Activated B cell treated with CpG ODN at 0.5 μM for 24 hours (primary cell): ENCODE measurements around the gene CFAP99. TPM values are rescaled to one million over a fixed set of nuclear protein-coding genes. Genes with fewer than 3 reads are reported as not detected.

Experiments used
- ATAC-seq: fragments of 200-7000 bp; cut with Tn5 transposase; one replicate; pipeline ENCODE4 v1.10.0; 2021; ENCODE audit warnings: low read depth, mild to moderate bottlenecking, moderate library complexity
- CTCF ChIA-PET: fragments of 350-600 bp; sonication (Branson Sonifier 250); formaldehyde crosslinking; loops from one replicate; lab custom pipeline; 2021; ENCODE audit warnings: antibody characterized with exemption; lab: Charles Lee
- POLR2A ChIA-PET: fragments of 350-600 bp; sonication (Branson Sonifier 250); formaldehyde crosslinking; loops from one replicate; lab custom pipeline; 2021; ENCODE audit warnings: antibody characterized with exemption; lab: Charles Lee
- DNase-seq: peaks from one replicate; pipeline ENCODE4 v3.0.0; 2022
- H3K27ac Mint-ChIP-seq: one replicate; pipeline ENCODE4 v1.8.0; 2020; ENCODE audit warnings: mixed read lengths
- H3K27me3 Mint-ChIP-seq: one replicate; pipeline ENCODE4 v1.8.0; 2021; ENCODE audit warnings: mixed read lengths
- H3K36me3 Mint-ChIP-seq: one replicate; pipeline ENCODE4 v1.8.0; 2021; ENCODE audit warnings: low read depth, mixed read lengths
- H3K4me1 Mint-ChIP-seq: one replicate; pipeline ENCODE4 v1.8.0; 2021; ENCODE audit warnings: mixed read lengths
- H3K4me3 Mint-ChIP-seq: one replicate; pipeline ENCODE4 v1.8.0; 2020; ENCODE audit warnings: mild to moderate bottlenecking, mixed read lengths
- H3K9me3 Mint-ChIP-seq: one replicate; pipeline ENCODE4 v1.8.0; 2020; ENCODE audit warnings: mixed read lengths
- CTCF ChIP-seq: fragments of 200-600 bp; IDR thresholded peaks from one replicate; pipeline ENCODE4 v1.8.0; 2022; ENCODE audit warnings: antibody characterized with exemption, mild to moderate bottlenecking
- intact Hi-C: fragments of 100-400 bp; cut with micrococcal nuclease; formaldehyde crosslinking; loops from one replicate; pipeline ENCODE4 v1.15.1; 2024
- total RNA-seq: library from RNA; stranded (reverse); gene quantifications from 2 replicates; pipeline ENCODE4 v1.2.3, GENCODE V29; 2022

Gene CFAP99
- total RNA-seq, 1 donor from 2014 or later, result not detected

GRCh38 chr4:2400841-2401609, 17.7 kb upstream of the CFAP99 start:
- no peak overlapping the region for H3K4me3 Mint-ChIP-seq
- H3K4me1 Mint-ChIP-seq, result peaks cover 10% of the 10 kb centered on the region
- no peak for TF ChIP-seq CTCF
- DNase-seq (no peak), ATAC-seq (no peak)
- no peaks in the 10 kb centered on the region for H3K9me3 Mint-ChIP-seq
- H3K27ac Mint-ChIP-seq, result no peak overlapping the region
- no peaks in the 10 kb centered on the region for H3K36me3 Mint-ChIP-seq
- peaks cover 28% of the 10 kb centered on the region for H3K27me3 Mint-ChIP-seq
- POLR2A ChIA-PET, result no interaction called here
- intact Hi-C loops, result no loop called here
- CTCF ChIA-PET, result no interaction called here

GRCh38 chr4:2401610-2401983, 17.2 kb upstream of the CFAP99 start:
- ATAC-seq (no peak), DNase-seq (no peak)
- H3K4me3 Mint-ChIP-seq, result no peak overlapping the region
- CTCF ChIA-PET, result no interaction called here
- no peak overlapping the region for H3K27ac Mint-ChIP-seq
- TF ChIP-seq CTCF, result no peak
- POLR2A ChIA-PET, result interaction anchor here (0.9 kb wide), 1 partner anchor 18 kb away, joined by 3 read pairs; the partner anchor contains the start of gene CFAP99
- no peaks in the 10 kb centered on the region for H3K9me3 Mint-ChIP-seq
- peaks cover 10% of the 10 kb centered on the region for H3K4me1 Mint-ChIP-seq
- intact Hi-C loops, result no loop called here
- H3K27me3 Mint-ChIP-seq, result peaks cover 28% of the 10 kb centered on the region
- H3K36me3 Mint-ChIP-seq, result no peaks in the 10 kb centered on the region

- intact Hi-C loops, result no loop called here
- no peaks in the 10 kb centered on the region for H3K9me3 Mint-ChIP-seq
- TF ChIP-seq CTCF, result no peak
- peaks cover 28% of the 10 kb centered on the region for H3K27me3 Mint-ChIP-seq
- H3K27ac Mint-ChIP-seq, result no peak overlapping the region
- ChIA-PET POLR2A (interaction anchor here (0.5 to 0.9 kb wide), 2 partner anchors 17 to 464 kb away, joined by 3 read pairs; partner anchors contain the start of gene CFAP99), CTCF (interaction anchor here (0.9 to 1.0 kb wide), 2 partner anchors 8 to 182 kb away, joined by 3 to 4 read pairs; no protein-coding TSS in a partner anchor)
- DNase-seq (no peak), ATAC-seq (peak; percentile 52)
- H3K4me3 Mint-ChIP-seq, result peak overlapping the region; percentile 62
- peaks cover 10% of the 10 kb centered on the region for H3K4me1 Mint-ChIP-seq
- H3K36me3 Mint-ChIP-seq, result no peaks in the 10 kb centered on the region
Measured at GRCh38 chr4:2402048-2402842, 16.5 kb upstream of the CFAP99 start.

GRCh38 chr4:2402941-2403340, 15.8 kb upstream of the CFAP99 start:
- CTCF ChIA-PET, result interaction anchor here (0.9 to 1.0 kb wide), 2 partner anchors 9 to 183 kb away, joined by 3 to 4 read pairs; no protein-coding TSS in a partner anchor

More at GRCh38 chr4:2402941-2403340, 15.8 kb upstream of the CFAP99 start:
- ATAC-seq (no peak), DNase-seq (no peak)
- intact Hi-C loops, result no loop called here
- H3K27ac Mint-ChIP-seq, result no peak overlapping the region
- POLR2A ChIA-PET, result interaction anchor here (0.5 kb wide), 1 partner anchor 464 kb away, joined by 3 read pairs; no protein-coding TSS in a partner anchor
- no peak for TF ChIP-seq CTCF
- H3K4me1 Mint-ChIP-seq, result peaks cover 10% of the 10 kb centered on the region
- no peak overlapping the region for H3K4me3 Mint-ChIP-seq
- H3K27me3 Mint-ChIP-seq, result peaks cover 23% of the 10 kb centered on the region
- H3K36me3 Mint-ChIP-seq, result no peaks in the 10 kb centered on the region
- no peaks in the 10 kb centered on the region for H3K9me3 Mint-ChIP-seq
